Uterus (tissue), 2 donors: ENCODE results near the gene BMPR1B.

Source experiments
- CTCF ChIP-seq, 4 experiments: fragments of 200-600 bp in 2 of 4; fragments of 450-650 bp in 2 of 4; sonication (generic) in 2 of 4; IDR thresholded peaks; one replicate each; pipeline ENCODE4 v1.5.1; 2016 to 2019; ENCODE audit warnings: antibody characterized with exemption in 4 of 4, mild to moderate bottlenecking in 2 of 4, moderate library complexity in 1 of 4
- POLR2A ChIP-seq, 2 donors: fragments of 450-650 bp; IDR thresholded peaks; one replicate each; pipeline ENCODE4 v1.6.1; 2016; ENCODE audit warnings: antibody characterized with exemption in 2 of 2, mild to moderate bottlenecking in 1 of 2, moderate library complexity in 1 of 2

DNA sequence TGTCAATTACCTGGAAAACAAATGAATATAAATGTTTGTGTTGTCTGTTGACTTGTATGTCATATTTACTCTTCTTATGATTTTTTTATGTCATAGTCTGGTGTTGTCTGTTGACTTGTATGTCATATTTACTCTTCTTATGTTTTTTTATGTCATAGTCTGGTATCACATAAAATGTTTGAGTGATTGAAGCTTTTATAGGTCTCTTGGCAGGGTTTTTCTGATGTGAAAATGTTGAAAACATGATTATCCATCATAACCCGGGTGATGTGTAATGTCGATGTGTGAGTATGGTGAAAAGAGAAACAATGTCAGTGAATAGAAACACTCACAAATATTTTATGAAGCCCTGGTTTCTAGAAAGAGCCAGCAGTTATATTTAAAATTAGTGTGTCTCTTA lies 335.7 kb downstream of the BMPR1B start:
- TF ChIP-seq CTCF (IDR thresholded peaks at IDR 0.05) (no peak), POLR2A (IDR thresholded peaks at IDR 0.05) (no peak)
